Hematopoietic multipotent progenitor cell treated with erythropoietin and hydrocortisone succinate and interleukin-3 and kit ligand, for 15 days (in vitro differentiated cells): ENCODE results near the gene CD2AP.

Experiments used
- DNase-seq: peaks from one replicate; pipeline ENCODE4 v3.0.0-alpha.2; 2015; ENCODE audit warnings: low spot score

CD2AP gene

DNA sequence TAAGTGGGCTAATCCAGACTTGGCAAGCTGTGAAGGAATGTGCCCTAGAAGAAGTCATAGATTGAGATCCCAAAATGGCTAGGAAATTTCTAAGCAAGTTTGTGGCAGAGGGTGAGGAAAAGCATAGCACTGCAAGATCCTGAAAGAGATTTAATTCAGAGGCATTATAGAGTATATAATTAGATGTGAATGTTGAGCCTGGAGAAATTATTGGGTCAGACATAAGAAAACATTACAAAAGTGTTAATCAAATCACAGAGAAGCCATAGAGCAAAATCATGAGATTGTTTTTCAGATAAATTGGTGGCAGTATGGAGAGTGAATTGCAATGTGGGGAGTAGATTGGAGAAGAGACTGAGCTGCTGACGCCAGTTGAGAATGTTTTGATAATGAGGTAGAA, 90.0 kb downstream of the CD2AP start:
- no peak for DNase-seq

GRCh38 chr6:47571488-47571887, 93.9 kb downstream of the CD2AP start:
- DNase-seq: no peak

DNA sequence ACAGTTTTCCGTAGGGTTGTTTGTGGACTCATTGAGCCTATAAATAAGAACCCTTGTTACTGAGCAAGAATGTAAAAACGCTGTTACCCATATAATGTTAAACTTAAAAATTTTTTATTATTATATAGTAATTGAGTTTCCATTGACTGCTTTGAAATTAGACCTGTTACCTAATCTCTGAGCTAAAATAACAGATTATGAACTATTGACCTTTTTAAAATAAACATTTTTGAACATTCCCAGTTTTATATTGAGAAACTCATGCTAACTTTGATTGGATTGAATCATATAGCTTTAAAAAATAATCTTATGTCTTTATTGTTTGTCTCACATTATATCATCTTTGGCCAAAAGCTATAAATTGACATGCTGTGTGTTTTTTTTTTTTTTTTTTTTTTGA, 95.5 kb downstream of the CD2AP start:
- no peak for DNase-seq

DNA sequence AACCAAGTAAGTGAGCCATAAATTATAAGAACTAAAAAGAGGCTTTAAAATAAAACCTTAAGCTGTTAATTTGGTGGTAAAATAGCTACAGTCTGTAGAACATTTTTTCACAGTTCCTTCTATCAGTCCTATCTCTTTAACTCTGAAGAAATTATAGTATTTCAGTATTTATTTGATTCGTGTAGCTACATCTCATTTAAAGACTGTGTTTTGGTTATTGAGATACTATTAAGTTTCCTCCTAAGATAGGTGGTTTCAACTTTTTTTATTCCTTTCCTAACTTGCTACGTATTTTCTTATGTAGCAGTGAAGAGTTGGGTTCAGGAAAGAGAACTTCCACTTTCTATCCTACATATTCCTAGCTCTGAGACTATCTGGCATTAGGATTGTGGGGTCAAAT, 97.2 kb downstream of the CD2AP start:
- DNase-seq: no peak

DNA sequence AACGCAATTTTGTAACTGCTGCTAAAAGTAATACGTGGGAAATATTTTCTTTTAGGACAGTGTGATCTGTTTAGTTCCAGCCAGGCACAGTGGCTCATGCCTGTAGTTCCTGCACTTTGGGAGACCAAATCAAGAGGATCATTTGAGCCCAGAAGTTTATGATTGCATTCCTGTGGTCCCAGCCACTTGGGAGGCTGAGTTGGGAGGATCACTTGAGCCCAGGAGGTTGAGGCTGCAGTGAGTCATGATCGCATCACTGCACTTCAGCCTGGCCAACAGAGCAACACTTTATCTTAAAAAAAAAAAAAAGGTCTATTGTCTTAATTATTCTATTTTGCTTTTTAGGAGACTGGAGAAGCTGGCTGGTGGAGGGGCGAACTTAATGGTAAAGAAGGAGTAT, 101.5 kb downstream of the CD2AP start:
- DNase-seq: no peak

DNA sequence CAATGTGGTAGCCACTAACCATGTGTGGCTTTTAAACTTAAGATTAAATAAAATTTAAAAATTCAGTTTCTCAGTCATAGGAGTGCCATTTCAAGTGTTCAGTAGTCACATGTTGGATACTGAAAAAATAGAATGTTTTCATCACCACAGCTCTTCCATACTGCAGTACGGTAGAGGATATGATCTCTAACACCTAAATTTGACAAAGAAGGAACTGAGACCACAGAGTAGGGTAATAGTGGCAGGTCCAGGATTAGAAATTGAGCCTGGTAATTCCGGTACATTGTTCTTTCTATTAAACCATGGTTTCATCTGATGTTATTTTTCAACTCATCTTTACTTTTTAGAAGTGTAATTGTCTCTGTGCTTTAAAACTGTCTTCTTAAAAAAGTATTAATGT, 104.0 kb downstream of the CD2AP start:
- no peak for DNase-seq

DNA sequence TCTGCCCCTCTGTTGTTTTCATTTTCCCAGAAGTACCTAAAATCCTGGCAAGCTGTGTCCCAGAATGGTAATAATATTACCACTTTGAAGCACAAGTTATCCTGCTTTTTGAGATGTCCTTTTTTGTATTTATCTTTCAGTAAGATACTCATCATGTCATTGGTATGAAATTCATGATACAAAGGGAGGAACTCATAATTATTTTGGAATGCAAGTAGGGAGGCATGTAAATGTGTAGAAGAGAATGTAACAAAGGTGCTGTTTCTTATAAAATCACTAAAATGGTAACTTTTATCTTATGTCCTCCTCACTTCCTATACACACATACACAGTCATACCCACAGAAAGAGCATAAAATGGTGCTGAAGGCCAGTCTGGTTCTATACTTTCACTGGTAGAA, 109.9 kb downstream of the CD2AP start:
- no peak for DNase-seq

GRCh38 chr6:47592131-47592840, 114.7 kb downstream of the CD2AP start:
- DNase-seq: no peak

GRCh38 chr6:47593979-47594378, 116.4 kb downstream of the CD2AP start:
- no peak for DNase-seq

DNA sequence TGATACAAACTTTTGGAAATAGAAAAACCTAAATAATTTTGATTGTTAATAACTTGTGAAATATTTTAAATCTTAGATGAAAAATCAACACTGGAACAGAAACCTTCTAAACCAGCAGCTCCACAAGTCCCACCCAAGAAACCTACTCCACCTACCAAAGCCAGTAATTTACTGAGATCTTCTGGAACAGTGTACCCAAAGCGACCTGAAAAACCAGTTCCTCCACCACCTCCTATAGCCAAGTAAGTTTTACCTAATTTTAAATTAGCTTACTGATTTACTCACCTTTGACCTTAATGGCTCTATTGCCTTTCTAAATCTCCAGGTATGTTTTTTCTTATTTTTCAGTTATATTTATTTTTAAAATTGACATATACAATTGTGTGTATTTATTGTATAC, 118.2 kb downstream of the CD2AP start:
- no peak for DNase-seq

DNA sequence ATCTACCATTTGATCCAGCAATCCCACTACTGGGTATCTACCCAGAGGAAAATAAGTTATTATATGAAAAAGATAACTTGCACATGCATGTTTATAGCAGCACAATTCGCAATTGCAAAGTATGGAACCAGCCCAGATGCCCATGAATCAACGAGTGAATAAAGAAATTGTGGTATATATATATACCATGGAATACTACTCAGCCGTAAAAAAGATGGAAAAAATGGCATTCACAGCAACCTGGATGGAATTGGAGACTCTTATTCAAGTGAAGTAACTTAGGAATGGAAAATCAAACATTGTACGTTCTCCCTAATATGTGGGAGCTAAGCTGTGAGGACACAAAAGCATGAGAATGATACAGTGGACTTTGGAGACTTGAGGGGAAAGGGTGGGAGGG, 120.8 kb downstream of the CD2AP start:
- DNase-seq: no peak

DNA sequence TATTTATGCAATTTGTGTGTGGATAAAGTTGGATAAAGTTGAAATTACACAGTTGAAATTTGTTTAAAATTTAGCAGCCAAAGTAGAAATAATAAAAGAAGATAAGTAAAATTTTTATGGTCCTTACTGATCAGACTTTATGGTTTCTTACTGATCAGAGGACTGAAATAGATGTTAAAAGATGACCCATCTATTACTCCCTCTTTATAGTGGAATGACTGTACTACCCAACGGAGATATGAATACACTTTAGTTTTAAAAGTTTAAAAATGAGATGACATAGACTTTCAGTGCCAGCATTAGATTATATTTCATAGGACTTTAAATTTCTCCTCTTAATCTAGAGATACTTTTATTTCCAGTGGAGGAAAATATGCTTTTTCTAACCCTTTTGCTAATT, 121.9 kb downstream of the CD2AP start:
- no peak for DNase-seq

- DNase-seq: no peak
These were observed 125.6 kb downstream of the CD2AP start for GRCh38 chr6:47603227-47603626.

GRCh38 chr6:47603995-47604394, 126.4 kb downstream of the CD2AP start:
- no peak for DNase-seq

- DNase-seq: no peak
These were observed 144.4 kb downstream of the CD2AP start for GRCh38 chr6:47621838-47622449.

- no peak for DNase-seq
These were observed 149.2 kb downstream of the CD2AP start for GRCh38 chr6:47626782-47627181.

GRCh38 chr6:47628448-47629272, 151.1 kb downstream of the CD2AP start:
- no peak for DNase-seq

DNA sequence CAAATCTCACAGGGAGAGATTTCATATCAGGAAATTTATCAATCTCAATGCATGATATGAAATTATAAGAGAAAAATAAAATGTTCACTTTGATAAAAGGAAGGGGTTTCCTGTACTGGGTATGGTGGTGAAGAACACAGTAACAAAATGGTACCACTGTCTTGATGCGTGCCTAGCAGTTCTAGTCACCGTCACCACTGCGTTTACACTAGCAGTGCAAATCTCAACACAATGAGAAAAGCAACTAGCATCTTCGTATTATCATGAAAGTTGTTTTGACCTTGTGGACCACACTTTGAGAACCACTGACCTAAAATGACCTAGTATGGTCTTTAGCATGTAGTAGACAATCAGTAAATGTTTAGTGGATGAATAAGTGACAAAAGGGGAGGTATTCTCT, 152.4 kb downstream of the CD2AP start:
- no peak for DNase-seq

- no peak for DNase-seq
These were observed 153.0 kb downstream of the CD2AP start for GRCh38 chr6:47630587-47630986.

DNA sequence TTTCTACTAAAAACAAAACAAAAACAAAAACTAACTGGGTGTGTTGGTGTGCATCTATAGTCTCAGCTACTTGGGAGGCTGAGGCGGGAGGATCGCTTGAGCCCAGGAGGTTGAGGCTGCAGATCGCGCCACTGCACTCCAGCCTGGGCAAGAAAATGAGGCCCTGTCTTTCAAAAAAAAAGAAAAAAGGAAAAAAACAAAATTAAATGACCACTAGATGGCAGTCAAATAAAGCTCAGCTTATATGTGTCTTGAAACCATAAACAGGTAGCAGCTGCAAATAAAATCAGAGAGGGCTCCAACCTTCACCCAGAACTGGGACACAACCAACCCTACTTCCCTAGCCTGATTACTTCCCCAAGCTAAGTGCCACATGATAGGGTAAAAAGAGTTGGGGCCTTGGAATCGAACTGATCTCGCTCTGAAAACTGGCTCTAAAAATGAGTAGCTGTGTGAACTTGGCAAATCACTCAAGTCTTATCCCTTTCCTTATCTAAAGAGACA, 153.7 kb downstream of the CD2AP start:
- DNase-seq: peak; percentile 58

GRCh38 chr6:47631797-47632196, 154.2 kb downstream of the CD2AP start:
- DNase-seq: no peak

GRCh38 chr6:47633141-47633540, 155.6 kb downstream of the CD2AP start:
- DNase-seq: no peak
